HG02798 (cell line): Measurements from ENCODE around the gene RSPO4.

ENCODE experiments used
- ATAC-seq: cut with Tn5 transposase; IDR thresholded peaks from one replicate; pipeline ENCODE4 v1.9.1; 2021; ENCODE audit warnings: mild to moderate bottlenecking; ENCODE audit not compliant: unreplicated experiment, poor library complexity

The RSPO4 gene

DNA sequence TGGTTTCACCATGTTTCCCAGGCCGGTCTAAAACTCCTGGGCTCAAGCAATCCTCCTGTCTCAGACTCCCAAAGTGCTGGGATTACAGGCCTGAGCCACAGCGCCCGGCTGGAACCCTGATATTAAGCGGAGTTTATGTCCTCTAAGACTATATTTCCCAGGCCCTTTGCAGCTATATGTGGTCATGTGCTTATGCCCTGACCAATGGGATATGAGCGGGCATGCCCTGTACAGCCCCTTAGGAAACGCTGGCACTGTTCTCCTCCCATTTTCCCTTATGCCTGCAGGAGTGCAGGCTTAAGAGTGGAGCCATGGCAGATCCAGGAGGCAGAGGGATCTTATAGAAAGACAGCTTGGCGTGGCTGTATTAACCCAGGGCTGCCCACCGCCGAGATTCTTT is 29.9 kb downstream of the RSPO4 start:
- no peak for ATAC-seq

DNA sequence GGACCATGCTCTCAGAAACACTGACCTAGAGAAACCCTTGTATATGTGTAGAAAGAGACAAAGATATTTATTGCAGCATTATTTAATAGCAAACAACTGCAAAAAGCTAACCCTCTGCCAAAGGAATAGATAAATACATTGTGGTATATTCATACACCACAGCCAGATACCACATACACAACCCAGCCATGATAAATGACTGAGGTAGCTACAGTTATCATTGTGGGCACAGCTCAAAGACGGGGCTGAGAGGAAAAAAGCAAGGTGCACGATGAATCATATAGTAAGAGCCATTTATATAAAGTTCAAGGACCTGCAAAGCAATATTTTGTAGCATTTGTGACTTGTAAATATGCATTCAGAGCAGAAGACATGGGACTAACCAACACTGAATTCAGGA is 30.8 kb downstream of the RSPO4 start:
- ATAC-seq, result no peak

DNA sequence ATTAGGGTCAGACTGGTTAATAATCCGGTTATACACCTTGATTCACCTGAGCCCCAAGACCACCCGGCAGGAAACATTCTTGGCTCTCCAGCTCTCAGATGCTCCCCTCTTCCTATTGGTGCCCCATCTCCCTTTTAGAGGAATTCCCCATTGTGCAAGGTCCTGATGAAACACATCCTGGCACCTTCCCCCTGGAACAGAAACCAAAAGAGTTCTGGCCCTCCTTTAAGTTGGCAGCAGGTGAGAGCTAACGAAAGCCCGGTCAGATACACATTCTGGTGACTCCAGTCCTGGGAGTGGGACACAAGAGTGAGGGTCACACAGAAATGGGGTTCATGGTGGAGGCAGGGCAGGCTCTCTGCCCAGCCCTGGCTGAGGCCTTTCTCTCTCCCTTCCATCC is 32.2 kb downstream of the RSPO4 start:
- no peak for ATAC-seq

DNA sequence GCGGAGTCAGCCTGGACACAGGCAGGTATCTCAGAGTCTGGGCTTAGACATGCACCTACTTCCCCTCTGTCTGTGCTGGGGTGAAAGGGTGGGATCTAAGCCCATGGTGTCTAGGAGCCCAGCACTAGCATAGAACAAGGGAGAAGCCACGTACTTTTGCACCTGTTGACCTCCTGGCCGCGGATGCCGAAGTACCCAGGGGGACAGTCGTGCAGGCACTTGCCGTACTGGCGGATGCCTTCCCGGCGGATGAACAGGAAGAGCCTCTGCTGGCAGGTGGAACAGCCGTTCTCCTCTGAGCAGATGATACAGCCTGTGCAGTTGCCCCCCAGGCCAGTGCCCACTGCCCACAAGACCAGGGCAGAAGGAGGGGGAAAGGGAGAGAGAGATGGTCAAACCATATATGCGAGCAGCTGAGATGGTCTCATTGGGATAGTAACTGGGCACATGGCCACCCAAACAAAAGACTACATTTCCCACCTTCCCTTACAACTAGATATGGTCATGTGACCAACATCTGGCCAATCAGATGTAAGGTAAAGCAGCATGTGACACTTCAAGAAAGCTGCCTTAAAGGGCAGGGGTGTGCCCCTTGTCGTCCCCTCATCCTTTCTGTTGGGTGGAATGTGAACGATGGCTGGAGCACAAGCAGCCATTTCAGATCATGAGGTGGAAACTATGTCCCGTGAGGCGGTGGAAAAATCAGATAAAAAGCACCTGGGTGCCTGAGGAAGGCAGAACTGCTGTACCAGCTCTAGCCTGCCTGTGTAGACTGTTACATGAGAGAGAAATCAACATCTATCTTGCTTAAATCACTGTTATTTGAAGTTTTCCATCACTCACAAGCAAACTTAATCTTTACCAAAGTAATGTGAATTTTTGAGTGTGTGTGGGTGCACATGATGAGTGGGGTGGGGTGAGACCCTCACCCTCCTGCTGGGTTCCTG is 34.0 kb downstream of the RSPO4 start:
- no peak for ATAC-seq

DNA sequence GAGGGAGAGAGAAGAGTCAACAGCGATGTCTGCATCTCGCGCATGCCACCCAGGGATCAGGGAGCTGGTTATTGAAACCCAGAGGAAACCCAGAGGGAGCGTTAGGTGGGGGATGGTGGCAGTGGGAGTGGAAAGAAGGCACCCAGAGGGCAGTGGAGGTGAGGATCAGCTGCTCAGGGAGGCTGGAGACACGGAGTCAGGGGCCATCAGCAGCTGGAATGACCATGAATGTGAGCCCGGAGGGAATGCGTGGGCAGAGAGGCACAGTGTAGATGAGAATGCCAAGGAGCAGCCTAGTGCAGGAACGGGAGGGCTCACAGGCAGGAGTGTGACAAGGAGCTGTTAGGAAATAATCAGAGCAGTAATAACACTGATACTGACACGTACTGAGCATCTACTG is 36.2 kb downstream of the RSPO4 start:
- no peak for ATAC-seq

DNA sequence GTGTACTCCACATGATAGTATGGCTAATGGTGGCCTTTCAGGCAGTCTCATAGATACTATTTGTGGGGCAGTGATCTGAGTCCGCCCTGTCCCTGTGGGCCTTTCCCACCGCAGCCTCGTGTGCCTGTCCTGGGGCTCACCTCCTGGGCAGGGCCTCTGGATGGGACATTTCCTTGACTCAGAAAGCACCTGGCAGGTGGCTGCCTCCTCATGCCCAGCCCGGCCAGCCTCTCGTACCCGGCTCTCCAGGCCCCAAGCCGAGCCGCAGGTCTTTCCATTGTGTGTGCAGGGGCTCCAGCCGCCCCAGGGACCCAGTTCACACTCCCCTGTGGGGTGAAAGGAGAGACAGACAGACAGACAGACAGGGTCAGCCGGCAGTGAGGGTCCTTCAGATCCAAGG is 38.3 kb downstream of the RSPO4 start:
- no peak for ATAC-seq

DNA sequence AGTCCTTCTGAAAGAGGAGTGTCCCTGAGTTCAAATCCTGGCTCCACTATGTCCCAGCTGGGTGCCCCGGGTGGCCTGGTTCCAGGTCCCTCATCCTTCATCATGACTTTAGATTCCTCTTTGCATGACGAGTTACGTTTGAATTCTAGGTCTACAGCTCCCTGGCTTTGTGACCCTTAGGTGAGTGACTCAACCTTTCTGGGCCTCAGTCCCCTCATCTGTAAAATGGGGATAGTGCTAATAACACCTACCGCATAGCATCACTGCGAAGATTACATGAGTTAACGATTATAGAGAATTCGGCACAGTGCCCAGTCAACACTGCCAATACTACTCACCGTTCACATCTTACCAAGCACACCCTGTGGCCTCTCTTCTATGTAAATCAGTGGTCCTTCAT is 39.4 kb downstream of the RSPO4 start:
- ATAC-seq, result no peak

DNA sequence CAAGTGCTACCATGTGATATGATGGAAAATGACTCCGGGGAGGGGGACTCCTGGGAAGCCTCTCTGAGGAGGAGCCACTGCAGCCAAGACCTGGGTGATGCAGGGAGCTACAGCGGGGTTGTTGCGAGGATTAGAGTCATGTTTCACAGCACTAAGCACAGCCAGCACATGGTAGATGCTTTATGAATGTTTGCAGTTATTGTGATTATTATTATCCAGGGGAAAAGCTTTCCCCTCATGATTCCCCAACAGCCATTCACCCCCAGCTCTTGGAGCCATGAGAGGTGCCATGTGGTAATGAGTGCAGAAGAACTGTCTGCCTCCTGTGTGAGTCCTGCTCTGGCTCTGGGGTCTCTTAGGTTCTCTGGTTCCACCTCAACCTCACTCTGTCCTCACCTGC is 39.9 kb downstream of the RSPO4 start:
- no peak for ATAC-seq

DNA sequence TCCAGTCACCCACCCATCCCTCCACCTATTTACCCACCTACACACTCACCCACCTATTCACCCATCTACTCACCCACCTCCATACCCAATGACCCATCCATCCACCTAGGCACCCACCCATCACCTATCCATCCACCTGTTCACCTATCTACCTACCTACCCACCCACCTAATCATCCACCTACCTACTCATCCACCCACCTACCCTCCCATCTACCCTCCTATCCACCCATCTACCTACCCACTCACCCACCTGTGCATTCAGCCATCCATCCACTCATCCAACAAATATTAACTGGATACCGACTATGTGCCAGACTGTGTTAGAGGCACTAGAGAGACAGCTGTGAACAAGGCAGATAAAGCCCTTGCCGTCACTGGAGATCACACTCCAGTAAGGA is 40.3 kb downstream of the RSPO4 start:
- no peak for ATAC-seq

DNA sequence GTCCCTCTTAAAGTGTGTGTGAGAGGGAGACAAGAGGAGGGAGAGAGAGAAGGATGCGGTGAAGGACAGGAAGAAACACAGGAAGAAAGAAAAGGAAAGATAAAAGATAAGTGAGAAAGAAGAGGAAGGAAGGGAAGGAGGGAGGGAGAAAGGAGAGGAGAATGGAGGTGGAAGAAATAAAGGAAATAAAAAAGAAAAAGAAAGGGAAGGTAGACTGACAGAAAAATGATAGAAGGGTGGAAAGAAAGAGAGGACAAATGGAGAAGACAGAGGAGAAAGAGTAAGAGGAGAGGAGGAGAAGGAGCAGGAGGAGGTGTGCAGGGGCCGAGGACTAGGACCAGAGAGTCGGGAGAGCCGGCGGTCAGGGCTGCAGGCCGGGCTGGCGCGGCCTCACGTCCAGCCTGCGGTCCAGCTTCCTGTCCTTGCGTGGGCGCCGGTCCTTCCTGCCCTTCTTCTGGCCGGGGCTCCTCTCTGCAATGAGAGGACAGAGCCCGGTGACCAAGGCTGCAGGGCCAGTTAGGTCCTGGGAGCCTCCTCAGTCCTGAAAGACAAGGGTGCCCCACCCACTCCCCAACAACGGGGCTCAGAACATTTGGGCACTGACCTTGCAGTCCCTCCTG is 42.0 kb downstream of the RSPO4 start:
- no peak for ATAC-seq

DNA sequence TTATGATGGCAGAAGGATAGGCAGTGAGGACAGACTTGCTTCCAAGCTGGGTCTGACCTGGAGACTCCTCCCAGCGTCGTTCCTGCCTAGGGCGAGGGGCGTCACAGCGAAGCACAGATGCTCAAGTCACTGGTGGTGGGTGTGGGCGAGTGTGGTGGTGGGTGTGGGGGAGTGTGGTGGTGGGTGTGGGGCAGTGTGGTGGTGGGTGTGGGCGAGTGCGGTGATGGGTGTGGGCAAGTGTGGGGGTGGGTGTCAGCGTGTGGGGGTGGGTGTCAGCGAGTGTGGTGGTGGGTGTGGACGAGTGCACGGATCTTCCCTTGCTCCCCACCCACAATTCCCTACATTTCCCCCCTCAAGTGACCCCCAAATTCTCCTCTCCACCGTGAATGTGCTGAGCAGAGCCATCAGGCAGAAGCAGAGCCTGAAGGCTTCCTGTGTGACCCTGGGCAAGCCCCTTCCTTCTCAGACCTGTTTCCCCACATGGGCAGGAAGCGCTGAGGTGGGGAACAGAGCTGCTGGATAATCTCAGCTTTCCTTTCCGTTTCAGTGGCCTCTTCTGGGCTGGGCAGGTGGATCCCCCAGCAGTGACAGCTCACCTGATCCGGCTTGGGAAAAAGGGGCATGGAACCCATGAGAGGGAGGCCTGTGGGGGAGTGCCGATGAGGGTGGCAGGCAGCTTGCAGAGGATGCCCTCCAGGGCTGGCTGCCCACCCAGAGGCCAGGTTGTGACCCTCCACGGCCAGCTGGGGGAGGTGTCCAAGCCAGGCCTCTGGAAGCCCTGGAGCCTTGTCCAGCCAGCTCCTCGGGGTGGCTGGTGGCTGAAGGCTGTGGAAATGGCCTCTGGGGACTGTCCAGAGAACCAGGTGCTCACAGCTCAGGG is 42.9 kb downstream of the RSPO4 start:
- ATAC-seq, result no peak

DNA sequence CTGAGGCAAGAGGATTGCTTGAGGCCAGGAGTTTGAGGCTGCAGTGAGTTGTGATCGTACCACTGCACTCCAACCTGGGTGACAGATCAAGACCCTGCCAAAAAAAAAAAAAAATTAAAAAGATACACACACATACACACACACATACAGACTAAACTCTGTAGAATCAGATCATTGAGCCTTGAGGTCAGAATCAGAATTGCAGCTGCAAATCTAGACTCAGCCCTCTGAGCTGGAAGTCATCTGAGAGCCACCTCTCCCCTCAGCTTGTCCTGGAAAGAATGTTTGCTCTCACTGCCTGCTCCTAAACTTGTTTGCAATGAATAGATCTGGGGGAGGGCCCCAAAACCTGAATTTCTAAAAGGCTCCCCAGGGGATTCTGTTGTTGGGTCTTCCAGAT is 44.6 kb downstream of the RSPO4 start:
- ATAC-seq, result no peak

DNA sequence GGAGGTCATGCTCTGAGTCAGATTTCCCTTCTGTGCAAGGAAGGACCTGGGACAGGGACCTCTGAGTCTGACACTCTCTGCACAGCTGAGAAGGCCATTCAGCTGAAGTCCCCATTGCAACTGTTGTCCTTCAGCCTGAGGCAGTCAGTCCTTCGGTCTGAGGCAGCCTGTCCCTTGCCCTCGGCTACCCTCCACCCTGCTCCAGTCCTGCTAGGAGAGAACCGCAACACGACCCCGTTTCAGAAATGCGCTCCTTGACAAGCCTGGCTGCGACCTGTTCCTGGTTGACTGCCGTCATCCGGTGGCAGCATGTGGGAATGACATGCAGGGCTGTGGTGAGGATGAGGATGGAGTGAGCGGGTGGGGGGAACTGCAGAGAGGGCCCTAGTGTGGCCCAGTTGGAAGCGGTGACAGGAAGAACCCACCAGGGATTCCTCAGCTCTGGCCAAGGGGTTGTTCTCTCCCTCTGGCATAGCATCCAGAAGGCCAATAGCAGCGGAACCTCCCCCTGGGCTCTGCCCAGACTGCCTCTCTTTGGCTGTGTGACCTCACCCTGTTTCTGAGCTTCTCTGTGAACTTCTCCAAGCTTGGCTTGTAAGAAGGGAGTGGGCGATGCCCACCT is 45.7 kb downstream of the RSPO4 start:
- no peak for ATAC-seq

DNA sequence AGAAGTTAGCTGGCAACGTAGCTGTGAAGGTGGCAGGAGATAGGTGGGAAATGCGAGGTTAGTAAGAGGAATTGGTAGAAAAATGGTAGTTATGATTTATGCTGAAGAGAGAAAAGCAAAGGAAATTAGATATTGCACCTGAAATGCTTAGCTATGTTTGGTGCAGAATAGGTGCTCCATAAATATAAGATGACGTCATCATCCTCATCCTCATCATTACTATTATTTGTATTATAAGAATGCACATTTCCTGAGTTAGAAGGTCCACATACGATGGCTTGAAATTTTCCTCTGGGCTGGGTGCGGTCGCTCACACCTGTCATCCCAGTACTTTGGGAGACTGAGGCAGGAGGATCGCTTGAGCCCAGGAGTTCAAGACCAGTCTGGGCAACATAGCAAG is 46.5 kb downstream of the RSPO4 start:
- no peak for ATAC-seq

DNA sequence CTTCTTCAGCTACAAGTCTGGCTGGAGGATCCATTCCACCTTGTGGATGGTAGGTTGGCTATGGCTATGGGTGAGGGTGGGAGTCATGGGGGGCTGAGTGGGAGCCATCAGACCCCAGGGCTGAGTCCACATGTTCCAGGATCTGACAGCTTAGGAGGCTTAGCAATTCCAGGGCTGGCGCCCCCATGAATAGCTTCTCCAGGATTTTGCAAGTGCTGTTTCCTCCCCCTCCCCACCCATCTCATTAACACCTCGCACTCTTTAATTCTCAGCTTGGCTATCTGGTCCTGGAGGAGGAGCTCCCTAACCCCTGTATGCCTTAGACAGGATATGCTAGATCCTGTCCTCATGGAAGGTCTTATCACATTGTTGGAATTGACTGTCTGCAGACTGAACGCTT is 47.0 kb downstream of the RSPO4 start:
- no peak for ATAC-seq

DNA sequence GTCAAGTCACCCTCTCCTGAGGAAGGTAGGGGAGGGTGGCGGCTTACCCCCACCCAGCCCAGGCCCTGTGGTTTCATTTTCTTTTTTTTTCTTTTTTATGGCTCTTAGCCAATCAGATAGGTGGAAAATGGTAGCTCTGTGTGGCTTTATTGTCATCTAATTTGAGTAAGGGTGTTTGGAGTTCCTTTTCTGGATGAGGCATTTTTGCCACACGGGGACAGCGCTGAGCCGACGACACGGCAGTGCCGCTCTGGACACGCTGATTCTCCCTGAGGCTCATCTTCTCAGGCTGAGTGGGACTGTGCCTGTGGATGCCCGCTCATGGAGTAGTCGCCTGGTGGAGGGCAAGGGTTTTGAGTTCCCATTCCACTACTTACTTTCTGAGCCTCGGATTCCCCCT is 48.4 kb downstream of the RSPO4 start:
- ATAC-seq, result no peak

DNA sequence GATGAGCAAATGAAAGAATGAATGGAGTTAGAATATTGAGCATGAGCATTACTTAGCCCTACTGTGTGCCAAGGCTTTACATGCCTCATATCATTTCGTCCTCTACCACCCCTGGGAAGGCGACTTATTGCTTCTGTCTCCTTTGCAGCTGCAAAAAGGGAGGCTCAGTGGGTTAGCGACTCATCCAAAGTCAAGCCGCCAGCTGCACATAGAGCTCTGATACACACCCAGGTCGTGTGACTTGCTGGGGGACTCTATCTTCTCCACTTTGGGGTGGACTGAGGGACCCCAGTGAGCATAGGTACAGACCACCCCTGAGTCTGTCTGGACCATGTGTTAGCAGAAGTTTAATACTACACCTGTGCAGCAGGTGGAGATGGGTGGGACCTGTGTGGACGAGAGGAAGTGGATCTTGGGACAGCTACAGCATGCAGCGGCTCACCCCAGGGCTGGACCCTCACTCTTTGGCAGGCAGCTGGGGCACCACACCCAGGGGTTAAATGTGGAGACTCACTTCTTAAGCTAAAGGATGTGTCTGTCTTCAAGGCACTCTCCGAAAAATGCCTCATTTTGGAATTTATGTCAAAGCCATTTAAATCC is 49.8 kb downstream of the RSPO4 start:
- no peak for ATAC-seq

DNA sequence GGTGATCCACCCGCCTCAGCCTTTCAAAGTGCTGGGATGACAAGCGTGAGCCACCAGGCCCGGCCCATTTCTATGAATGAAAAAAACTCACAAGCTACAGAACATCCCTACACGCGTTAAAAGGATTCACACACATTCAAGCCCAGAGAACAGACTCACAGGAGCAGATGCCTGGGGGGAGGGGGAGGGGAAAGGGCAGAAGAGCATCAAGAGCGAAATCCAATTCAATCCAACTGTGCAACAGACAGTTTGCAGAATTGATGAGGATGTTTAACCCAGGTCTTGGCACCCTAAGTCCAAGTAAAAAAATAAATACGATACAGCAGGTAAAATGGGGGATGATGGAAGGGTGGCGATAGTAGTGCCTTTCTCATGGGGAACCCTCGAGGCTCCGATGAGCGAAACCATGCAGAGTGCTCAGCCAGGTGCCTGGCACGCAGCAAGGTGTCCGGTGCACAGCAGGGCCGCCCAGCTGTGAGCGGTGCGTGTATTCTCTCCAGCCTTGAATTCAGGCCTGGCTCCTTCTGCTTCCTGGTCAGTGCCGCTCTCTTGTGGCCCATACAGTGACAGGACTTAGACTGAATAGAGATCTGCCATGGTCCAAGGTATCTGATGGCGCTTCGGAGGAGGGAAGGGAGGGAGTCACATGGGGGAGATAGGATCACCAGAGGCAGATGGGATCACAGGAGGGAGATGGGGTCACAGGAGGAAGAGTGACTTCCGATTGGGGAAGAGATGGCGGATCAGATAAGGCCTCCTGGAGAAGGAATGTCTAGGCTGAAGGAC is 50.5 kb downstream of the RSPO4 start:
- no peak for ATAC-seq

DNA sequence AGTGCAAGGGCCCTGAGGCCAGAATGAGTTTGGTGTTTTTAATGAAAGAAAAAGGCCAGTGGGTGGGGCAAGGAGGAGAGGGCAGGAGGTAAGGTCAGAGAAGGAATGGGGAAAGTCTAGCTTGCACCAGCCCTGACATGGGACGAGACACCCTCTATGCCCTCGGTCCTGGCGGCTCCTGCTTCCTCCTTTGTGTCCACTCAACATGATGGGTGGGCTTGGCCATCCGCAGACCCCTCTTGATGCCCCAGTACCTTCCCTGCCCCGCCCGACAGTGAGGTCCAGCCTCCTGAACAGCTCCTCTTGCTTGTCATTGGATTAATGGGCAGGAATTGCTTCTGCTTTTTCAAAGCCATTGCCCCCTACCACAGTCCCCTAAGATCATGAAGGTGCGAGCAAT is 52.4 kb downstream of the RSPO4 start:
- no peak for ATAC-seq
